NCI-H82 treated with DMSO at 0.1 percent for 48 hours (cell line): ENCODE results near the gene PXYLP1.

Source experiments
- DNase-seq: peaks from one replicate; lab custom pipeline; 2025; ENCODE audit not compliant: unreplicated experiment; lab: John Stamatoyannopoulos, UW

PXYLP1 gene

GRCh38 chr3:141320399-141321108 is 88.9 kb downstream of the PXYLP1 start:
- DNase-seq: no peak

GRCh38 chr3:141321109-141321497 is 89.5 kb downstream of the PXYLP1 start:
- no peak for DNase-seq

GRCh38 chr3:141323936-141324704 is 92.5 kb downstream of the PXYLP1 start:
- DNase-seq: no peak

GRCh38 chr3:141326123-141326522 is 94.5 kb downstream of the PXYLP1 start:
- no peak for DNase-seq

- no peak for DNase-seq
Measured at GRCh38 chr3:141326626-141327025, 95.0 kb downstream of the PXYLP1 start.

DNA sequence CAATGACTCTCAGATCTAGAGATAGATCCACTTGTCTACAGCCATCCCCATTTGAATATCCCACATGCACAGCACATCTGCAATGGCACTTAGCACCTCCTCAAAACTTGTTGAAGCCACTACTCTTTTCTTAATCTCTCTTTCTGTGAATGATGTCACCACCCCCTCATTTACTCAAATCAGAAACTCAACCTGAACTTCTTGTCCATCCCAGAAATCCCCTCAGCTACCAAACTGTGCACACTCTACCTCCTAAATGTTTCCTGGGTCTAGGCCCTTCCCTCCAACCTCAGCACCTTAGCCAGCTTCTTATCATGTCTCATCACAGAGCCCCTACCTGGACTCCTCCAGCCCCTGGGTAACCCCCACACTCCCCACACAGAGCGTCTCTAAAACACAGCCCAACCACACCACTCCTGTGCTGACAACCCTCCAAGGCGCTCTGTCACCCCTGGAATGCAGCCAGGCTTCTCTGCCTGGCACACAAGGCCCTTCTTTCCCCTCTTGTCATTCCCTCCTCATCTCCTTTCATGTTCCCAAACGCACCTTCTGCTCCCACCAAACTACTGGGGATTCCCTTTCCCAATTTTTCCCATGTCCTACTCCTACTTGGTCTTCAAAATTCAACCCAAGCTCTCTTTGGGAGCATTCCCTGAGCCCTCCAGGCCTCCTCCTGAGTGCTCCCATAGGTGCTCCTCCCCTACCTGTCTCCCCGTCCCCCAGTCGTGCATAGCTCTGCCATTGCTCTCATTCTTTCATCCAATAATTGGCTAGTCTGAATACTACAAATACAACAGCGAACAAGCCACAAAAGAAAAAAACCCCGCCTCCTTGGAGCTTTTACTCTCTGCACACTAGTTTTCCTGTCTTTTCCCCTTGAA is 96.9 kb downstream of the PXYLP1 start:
- no peak for DNase-seq

DNA sequence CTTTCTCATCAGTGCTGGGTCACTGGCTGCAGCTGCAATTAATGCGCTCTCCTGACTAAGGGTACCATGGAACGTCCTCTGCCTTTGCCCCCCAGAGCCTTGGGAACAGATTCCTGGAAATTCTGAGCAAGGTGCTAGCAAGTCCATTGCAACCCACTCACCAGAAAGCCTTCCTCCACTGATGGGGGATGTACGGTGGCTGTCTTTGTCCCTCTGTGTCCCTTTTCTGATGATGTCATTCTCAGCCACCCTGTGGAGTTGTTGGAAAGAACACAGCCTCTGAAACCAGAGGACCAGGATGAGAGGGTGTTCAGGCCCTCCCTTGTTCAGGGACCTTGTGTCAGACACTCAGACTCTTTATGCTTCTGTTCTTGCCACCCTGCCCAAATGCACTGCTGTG is 98.6 kb downstream of the PXYLP1 start:
- no peak for DNase-seq

- DNase-seq: no peak
Measured at GRCh38 chr3:141330718-141331376, 99.2 kb downstream of the PXYLP1 start.

- no peak for DNase-seq
Measured at GRCh38 chr3:141331377-141332318, 100.0 kb downstream of the PXYLP1 start.

DNA sequence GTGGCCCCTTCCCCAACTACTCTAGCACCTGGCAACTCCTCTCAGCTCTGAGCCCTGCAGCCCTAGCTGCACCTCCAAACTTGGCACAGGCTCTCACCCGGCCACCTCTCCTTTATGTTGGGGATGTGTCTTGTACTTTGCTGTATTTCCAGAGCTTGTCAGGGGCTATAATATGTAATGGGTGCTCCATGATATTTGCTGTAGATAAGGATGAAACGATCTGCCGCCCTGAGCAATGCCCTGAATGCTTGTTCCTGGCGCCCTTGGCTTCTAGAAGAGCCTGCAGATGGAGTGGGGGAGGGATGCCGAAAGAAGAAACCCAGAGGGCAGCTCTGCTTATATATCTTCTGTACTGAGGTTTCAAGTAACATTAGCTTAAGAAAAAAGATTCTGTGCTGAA is 100.8 kb downstream of the PXYLP1 start:
- no peak for DNase-seq

- no peak for DNase-seq
Measured at GRCh38 chr3:141333836-141334626, 102.4 kb downstream of the PXYLP1 start.

- DNase-seq: no peak
Measured at GRCh38 chr3:141334627-141335250, 103.1 kb downstream of the PXYLP1 start.

- no peak for DNase-seq
Measured at GRCh38 chr3:141335531-141336061, 104.0 kb downstream of the PXYLP1 start.

GRCh38 chr3:141336672-141337522 is 105.3 kb downstream of the PXYLP1 start:
- DNase-seq: no peak

GRCh38 chr3:141337523-141337854 is 105.9 kb downstream of the PXYLP1 start:
- DNase-seq: no peak

DNA sequence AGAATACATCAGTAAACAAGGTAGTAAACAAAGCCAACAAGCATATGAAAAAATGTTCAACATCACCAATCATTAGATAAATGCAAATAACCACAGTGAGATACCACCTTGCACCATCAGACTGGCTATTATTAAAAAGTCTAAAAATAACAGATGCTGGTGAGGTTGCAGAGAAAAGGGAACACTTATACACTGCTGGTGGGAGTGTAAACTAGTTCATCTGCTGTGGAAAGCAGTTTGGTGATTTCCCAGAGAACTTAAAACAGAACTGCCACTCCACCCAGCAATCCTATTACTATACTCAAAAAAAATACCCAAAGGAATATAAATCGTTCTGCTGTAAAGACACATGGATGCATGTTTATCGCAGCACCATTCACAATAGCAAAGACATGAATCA is 106.4 kb downstream of the PXYLP1 start:
- no peak for DNase-seq

DNA sequence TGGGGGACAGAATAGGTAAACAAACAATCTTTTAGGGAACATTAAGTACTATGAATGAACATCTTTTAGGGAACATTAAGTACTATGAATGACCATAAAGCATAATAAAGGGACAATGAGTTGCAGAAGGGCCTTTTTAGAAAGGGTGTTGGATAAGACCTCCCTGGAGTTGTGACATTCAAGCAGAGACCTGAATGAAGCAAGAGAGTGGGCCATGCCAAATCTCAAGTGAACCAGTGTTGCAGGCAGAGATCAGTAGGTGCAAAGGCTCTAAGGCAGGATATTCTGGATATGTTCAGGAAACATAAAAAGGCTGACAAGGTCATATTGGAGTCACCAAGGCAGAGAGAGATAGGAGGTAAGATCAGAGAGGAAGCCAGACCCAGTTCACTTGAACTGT is 107.3 kb downstream of the PXYLP1 start:
- no peak for DNase-seq

DNA sequence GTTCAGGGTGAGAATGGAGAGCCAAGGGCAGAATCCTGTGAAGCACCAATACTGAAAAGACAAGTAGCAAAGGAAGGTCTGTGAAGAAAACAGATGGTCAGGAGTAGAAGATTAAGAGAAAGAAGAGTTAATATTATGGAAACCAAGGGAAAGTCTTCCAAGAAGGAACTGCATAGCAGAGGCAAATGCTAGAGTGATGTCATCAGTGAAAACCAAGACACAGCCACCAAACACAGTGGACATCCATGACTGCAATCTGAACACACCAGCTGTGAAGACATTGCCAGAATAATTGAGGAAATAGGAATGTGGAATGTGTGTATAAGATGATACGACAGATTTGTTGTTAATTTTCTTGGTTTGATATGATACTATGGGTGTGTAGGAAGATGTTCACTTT is 109.9 kb downstream of the PXYLP1 start:
- DNase-seq: no peak
